ENCODE measurements around the gene ERC1.
A peak's percentile ranks its signal among the peaks of the same experiment; 100 is the strongest.
"Not testable (repeated sequence)": the region's sequence is repeated elsewhere in the genome, so short reads cannot be mapped to it uniquely, and the experiment has no call there.

ERC1 gene

GRCh38 chr12:1220127-1221092 is 229.4 kb downstream of the ERC1 start:
- no peak for DNase-seq (ENCODE audit: low read depth in 2 of 2)

DNA sequence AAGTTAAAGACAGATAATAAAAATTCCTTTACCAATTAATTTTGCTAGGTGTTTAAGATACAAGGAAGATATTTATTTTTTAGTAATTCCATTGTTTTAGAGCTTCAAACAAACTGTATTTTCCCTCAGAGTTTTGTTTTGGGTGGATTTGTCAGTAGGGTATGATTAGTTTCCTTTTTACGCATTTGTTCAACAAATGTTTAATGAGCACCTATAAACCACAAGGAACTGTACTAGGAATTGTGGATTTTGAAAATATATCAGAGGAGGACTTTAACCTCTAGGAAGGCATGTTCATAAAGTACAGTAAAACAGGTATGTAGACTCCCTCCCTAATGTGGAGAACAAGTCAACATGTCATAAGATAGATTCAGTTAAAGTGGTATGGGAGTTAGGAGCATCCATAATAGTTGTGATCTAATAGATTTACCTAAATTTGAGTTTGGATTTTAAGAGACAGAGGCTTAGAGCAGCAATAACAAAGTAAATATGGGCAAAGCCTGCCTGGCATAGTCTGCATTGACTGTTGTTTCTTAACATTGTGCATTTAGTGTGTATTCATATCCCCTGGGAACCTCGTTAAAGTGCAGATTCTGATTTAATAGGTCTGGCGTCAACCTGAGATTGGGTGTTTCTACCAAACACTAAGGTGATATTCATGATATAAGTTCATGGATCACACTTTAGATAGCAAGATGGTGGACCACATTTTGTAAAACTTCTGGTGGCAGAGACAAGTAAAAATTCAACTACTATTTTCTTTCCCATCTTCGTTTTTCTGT is 232.0 kb downstream of the ERC1 start:
- no peak for DNase-seq (ENCODE audit: low read depth in 2 of 2)

DNA sequence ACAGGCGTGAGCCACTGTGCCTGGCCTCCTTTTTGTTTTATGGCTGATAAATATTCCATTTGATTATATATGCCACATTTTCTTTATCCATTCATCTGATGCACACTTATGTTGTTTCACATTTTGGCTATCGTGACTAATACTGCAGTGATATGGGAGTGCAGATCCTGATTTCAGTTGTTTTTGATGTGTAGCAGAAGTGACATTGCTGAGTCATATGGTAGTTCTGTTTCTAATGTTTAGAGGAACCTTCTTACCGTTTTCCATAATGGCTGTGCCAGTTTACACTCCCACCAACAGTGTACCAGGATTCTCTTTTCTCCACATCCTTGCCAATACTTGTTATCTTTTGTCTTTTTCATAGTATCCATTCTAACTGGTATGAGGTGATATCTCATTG is 235.9 kb downstream of the ERC1 start:
- DNase-seq (ENCODE audit: low read depth in 2 of 2): no peak

DNA sequence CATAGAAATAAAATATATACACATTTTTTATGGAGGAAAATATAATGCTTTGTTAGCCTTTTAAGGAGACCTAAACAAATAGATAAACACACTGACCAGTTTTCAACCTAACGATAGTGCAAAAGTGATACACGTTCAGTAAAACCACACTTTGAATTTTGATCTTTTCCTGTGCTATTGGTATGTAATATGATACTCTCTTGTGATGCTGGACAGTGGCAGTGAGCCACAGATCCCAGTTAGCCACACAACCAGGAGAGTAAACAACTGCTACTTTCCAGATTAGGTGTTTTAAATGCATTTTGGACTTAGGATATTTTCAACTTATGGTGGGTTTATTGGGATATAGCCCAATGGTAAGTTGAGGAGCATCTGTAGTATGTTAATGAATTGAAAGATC is 243.1 kb downstream of the ERC1 start:
- DNase-seq (ENCODE audit: low read depth in 2 of 2): no peak

- DNase-seq (ENCODE audit: low read depth in 2 of 2): peak; percentile 51 to 52
Measured at GRCh38 chr12:1246637-1247036, 255.6 kb downstream of the ERC1 start.

DNA sequence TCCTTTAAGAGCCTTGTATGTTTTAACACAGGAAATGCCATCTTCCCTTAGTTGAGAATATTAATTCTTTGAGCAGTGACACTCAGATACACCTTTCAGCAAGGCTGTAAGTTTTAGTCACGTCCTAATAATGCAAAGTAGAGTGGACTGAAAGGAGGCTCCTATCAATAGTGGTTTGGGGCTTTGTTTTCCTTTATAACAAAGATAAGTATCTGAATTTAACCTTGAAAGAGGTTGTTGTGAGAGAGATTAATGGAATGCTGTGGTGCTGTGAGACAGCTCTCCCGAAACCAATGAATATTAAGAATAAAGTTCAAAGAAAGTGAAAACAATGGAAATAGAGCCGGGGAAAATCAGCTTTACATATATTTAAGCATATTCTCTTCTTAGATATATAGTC is 259.6 kb downstream of the ERC1 start:
- DNase-seq (ENCODE audit: low read depth in 2 of 2): no peak

GRCh38 chr12:1252758-1253157 is 261.7 kb downstream of the ERC1 start:
- DNase-seq (ENCODE audit: low read depth in 2 of 2): peak; percentile 7 to 14

DNA sequence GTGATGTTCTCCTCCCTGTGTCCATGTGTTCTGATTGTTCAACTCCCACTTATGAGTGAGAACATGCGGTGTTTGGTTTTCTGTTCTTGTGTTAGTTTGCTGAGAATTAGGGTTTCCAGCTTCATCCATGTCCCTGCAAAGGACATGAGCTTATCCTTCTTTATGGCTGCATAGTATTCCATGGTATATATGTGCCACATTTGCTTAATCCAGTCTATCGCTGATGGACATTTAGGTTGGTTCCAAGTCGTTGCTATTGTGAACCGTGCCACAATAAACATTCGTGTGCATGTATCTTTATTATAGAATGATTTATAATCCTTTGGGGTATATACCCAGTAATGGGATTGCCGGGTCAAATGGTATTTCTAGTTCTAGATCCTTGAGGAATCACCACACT is 264.1 kb downstream of the ERC1 start:
- not testable (repeated sequence) for DNase-seq (ENCODE audit: low read depth in 2 of 2)

- DNase-seq (ENCODE audit: low read depth in 2 of 2): not testable (repeated sequence)
Measured at GRCh38 chr12:1255854-1256253, 264.8 kb downstream of the ERC1 start.

GRCh38 chr12:1256285-1256684 is 265.3 kb downstream of the ERC1 start:
- no peak for DNase-seq (ENCODE audit: low read depth in 2 of 2)

DNA sequence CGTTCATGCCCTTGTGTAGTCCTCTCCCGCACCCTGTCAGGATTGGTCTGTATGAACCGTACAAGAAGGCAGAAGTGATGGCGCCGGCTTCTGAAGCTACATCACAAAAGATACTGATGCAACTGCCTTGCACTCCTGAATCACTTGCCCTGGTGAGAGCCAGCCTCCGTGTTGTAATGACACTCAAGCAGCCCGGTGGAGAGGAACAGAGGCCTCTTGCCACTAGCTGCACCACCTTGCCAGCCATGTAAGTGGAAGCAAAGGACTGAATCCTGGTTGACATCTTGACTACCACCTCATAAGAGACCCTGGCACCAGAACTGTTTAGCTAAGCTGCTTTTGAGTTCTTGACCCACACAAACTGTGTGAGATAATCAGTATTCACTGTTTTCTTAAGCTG is 266.0 kb downstream of the ERC1 start:
- DNase-seq (ENCODE audit: low read depth in 2 of 2): no peak

DNA sequence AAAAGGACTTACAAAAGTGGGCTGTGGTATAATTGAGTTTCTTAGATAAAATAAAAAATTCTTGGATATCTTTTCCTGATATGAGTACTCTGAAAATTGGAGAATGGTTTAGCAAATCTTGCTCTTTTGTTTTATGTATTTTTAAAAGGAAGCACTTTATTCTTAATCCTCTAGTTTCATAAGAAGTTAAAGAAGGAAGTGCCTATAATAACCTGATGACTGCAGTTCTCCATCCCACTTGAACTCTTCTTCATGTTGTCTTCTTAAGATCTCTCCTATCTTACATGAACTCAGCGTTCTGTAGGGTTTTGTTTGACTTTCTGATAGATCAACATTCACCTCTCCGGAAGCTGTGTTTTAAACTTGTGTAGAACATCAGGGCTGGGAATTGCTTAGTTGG is 271.0 kb downstream of the ERC1 start:
- DNase-seq (ENCODE audit: low read depth in 2 of 2): no peak

GRCh38 chr12:1267243-1267642 is 276.2 kb downstream of the ERC1 start:
- no peak for DNase-seq (ENCODE audit: low read depth in 2 of 2)

- DNase-seq (ENCODE audit: low read depth in 2 of 2): no peak
Measured at GRCh38 chr12:1272142-1272541, 281.1 kb downstream of the ERC1 start.

GRCh38 chr12:1273051-1273450 is 282.0 kb downstream of the ERC1 start:
- DNase-seq (ENCODE audit: low read depth in 2 of 2): peak in 1 of 2 experiments; percentile 36

DNA sequence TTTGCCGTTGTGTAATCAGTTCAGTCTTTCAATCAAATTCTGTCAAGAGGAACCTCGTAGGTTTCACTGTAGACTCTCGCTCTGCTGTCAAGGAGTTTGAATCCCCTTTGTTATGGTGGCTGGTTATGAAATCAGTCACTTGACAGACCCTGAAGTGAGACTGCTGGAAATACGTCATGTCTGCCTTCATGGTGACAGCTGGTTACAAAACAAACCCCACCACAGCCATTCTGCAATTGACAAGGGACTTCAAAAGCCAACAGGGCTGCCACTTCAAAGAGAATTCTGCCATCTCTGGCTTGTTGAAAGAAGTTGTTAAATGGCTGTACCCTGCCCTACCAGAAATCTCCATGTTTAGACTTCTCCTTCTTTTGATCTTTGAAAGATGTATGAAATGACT is 286.9 kb downstream of the ERC1 start:
- DNase-seq (ENCODE audit: low read depth in 2 of 2): no peak

GRCh38 chr12:1279050-1279449 is 288.0 kb downstream of the ERC1 start:
- no peak for DNase-seq (ENCODE audit: low read depth in 2 of 2)

DNA sequence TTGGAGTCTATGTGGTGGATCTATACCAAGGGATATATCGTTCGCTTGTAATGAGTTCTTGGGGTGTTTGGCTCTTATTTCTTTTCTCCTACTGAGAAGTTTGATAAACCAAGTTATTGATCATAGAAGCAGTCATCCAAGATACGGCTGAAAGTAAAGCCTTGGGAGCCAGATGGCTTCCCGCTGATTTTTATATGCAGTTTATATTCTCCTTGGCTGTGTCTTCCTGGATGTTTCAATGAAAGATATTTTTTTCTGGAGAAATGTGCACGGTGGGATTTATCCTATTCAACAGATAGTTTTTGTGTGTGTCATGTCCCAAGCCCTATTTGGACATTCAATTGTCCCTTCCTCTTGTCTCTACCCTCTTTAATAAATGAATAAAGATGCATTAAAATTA is 289.0 kb downstream of the ERC1 start:
- no peak for DNase-seq (ENCODE audit: low read depth in 2 of 2)

DNA sequence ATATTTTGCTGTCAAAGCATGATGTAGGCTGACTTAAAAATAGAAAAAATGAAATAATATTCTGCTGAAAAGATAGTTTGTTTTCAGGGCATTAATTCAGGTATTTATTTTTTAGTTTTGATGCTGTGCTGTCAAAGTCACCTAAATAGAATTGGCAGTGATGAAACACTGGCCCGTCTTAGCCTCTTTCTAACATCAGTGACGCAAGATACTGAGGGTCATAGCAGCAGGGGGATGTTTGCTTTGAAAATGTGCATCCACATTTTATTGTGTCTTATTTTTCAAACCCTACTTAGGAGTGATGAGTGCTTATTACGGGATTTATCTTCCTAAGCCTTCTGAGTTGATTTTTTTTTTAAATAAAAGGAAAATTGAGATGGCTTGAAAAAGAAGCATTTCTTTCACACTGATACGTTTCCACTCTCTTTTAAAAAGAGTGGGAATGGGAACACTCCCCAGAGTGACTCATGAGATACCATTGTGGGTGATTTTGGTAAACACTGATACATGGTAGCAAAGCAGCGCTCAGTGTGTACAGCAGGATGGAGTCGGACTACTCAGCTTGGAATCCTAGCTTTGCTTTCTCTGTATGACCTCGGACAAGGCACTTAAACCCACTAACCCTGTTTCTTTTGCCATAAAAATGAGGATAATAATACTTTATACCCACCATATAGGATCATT is 290.8 kb downstream of the ERC1 start:
- DNase-seq (ENCODE audit: low read depth in 2 of 2): peak; percentile 19 to 25

DNA sequence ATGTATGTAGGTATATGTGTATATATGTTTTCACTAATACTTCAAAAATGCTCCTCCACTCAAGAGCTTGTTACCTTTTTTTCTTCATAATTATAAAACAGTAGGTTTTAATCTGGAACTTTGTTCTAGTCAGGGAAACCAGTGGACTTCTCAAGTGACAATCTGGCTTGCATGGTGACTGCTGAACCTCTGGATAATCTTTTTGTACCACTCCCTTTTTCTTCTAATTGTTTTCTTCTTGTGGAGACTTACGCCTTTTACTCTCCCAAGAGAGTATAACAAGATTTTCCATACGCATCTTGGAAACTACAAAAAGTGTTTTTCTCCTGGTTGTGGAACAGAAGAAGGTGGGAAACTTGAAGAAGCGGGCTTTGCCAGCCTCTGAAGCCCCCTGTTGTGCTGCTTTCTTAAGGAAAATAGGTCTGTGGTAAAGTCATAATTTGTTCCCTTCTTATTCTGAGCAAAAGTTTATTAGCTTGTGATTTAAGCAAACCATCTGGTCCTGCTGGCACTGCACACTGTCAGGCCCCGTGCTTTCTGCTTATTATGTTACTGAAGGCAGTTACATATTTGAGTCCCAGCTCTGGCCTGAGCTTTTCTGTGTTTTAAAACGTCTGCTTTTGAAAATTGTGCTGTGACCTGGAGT is 291.8 kb downstream of the ERC1 start:
- peak in 1 of 2 experiments; percentile 14 for DNase-seq (ENCODE audit: low read depth in 2 of 2)

DNA sequence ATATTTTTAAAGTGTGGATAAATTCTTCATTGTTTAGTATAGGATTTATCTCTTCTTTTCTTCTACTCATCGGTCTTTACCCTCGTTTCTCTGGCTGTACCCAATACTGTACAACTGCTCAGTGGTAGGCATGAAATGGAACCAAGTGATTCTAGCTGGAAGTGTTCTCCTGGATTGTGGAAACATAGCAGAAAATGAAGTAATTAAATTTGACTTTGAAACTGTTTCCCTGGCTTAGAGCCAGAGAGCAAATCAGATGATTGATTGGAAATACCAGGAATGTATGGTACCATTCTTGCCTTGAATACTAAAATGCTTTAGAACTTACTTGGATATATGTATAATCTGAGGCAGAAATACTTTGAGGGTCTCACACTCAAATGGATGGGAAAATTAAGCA is 292.3 kb downstream of the ERC1 start:
- no peak for DNase-seq (ENCODE audit: low read depth in 2 of 2)

- no peak for DNase-seq (ENCODE audit: low read depth in 2 of 2)
Measured at GRCh38 chr12:1284611-1285010, 293.6 kb downstream of the ERC1 start.

Data from fibroblast of skin of left quadriceps (primary cell).